Spleen (tissue), 7 donors: ENCODE results near the gene RGS14.
A peak's percentile ranks its signal among the peaks of the same experiment; 100 is the strongest.

ENCODE experiments used
- POLR2A ChIP-seq, 3 donors: fragments of 450-650 bp; IDR thresholded peaks; one replicate each; pipeline ENCODE4 v1.5.1; 2017; ENCODE audit warnings: antibody characterized with exemption in 3 of 3, mild to moderate bottlenecking in 1 of 3
- POLR2AphosphoS5 ChIP-seq, 3 donors: sonication (generic); formaldehyde crosslinking; IDR thresholded peaks; one replicate each; pipeline ENCODE4 v1.5.1; 2017; ENCODE audit warnings: antibody characterized with exemption in 3 of 3
- TF ChIP-seq, protein P1 (sequence below), 11 experiments: fragments of 200-600 bp in 7 of 11; fragments of 450-650 bp in 4 of 11; sonication (generic) in 4 of 11; IDR thresholded peaks in 8 of 11; conservative IDR thresholded peaks in 3 of 11; 1 replicate in 7 of 11; 2 replicates in 4 of 11; pipeline versions ENCODE4 v1.4.0 to v1.8.0; 2016 to 2021; ENCODE audit warnings: antibody characterized with exemption in 11 of 11, inconsistent platforms in 4 of 11, mild to moderate bottlenecking in 1 of 11
- donor health status: DM: no; HTN: no; CAD: no; lungs with moderate emphysema.
- donor health status: DM: no; HTN: no; CAD: no.
- donor health status: DM: no; HTN: no; CAD: no.

DNA sequence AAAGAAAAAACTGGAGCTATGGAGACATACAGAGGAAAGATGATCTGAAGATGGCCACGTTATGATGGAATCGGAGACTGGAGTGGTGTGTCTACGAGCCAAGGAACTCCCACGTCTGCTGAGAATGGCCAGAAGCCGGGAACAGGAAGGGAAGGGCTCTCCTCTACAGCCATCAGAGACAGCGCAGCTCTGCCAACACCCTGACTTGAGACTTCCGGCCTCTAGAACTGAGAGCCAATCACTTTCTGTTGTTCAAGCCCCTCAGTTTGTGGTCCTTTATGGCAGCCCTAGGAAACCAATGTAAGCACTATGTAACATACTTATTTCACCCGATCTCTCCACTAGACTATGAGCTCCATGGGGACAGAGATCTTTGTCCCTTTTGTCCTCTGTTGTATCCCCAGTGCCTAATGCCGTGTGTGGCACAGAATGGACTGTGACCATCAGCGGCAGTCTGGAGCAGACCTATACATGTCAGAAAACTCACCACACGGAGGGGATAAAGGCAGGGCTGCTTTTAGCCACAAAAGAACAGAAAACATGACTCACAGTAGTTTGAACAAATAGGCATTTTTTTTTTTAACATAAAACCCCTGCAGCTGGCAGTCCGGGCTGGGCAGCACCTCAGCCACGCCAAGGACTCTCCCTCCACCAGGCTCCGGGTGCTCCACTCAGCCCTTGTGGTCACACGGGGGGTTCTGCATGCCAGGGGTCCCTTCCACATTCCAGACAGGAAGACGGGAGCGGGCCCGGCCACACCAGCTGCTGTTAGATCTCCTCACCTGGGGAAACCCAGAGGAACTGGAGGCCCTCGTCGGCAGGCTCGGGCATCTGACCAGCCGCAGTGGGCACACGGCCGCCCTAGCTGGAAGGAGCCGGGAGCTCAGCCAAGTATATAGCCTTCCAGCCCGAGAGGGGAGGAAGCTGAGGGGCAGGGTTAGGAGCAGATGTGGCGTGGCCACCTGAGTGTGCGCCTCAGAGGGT, 29.9 kb upstream of the RGS14 start:
- TF ChIP-seq POLR2A (IDR thresholded peaks at IDR 0.05) (no peak), POLR2AphosphoS5 (IDR thresholded peaks at IDR 0.05) (peak in 2 of 3 donors; percentile 48 to 58)
- TF ChIP-seq, protein P1, sequence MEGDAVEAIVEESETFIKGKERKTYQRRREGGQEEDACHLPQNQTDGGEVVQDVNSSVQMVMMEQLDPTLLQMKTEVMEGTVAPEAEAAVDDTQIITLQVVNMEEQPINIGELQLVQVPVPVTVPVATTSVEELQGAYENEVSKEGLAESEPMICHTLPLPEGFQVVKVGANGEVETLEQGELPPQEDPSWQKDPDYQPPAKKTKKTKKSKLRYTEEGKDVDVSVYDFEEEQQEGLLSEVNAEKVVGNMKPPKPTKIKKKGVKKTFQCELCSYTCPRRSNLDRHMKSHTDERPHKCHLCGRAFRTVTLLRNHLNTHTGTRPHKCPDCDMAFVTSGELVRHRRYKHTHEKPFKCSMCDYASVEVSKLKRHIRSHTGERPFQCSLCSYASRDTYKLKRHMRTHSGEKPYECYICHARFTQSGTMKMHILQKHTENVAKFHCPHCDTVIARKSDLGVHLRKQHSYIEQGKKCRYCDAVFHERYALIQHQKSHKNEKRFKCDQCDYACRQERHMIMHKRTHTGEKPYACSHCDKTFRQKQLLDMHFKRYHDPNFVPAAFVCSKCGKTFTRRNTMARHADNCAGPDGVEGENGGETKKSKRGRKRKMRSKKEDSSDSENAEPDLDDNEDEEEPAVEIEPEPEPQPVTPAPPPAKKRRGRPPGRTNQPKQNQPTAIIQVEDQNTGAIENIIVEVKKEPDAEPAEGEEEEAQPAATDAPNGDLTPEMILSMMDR (IDR thresholded peaks at IDR 0.05 in 8 of 11, conservative IDR thresholded peaks at IDR 0.05 in 3 of 11), result no peak
